ENCODE results near the gene FOSB. TPM values are rescaled to one million over a fixed set of nuclear protein-coding genes. Genes with fewer than 3 reads are reported as not detected.

The FOSB gene
- total and polyA plus RNA-seq, 9 of the 15 experiments (the other 6 are each of a cell fraction or from before 2014, with no cell fraction given): 0.11 to 2.7 (median 0.73) TPM

GRCh38 chr19:45467456-45468158, at the start of gene FOSB (continued):
- no peak for TF ChIP-seq MLLT1 (IDR thresholded peaks at IDR 0.05)
- no peak for TF ChIP-seq NR2C2 (CRISPR knock-in tag; IDR thresholded peaks at IDR 0.05)
- TF ChIP-seq NR2C2 (tag; IDR thresholded peaks at IDR 0.05): no peak
- peak; percentile 89 for TF ChIP-seq POLR2AphosphoS5 (IDR thresholded peaks at IDR 0.05; ENCODE audit: control insufficient read depth, insufficient read depth, low read depth, low read length)
- no peak for TF ChIP-seq MED1 (CRISPR knock-in tag; IDR thresholded peaks at IDR 0.05; ENCODE audit: borderline replicate concordance)
- no peak for TF ChIP-seq ZNF324 (CRISPR knock-in tag; IDR thresholded peaks at IDR 0.05)
- TF ChIP-seq PHF8 (IDR thresholded peaks at IDR 0.05; ENCODE audit: borderline replicate concordance, low read length): peak; percentile 22; the same call in 1 of the 2 replicates
- no peak for TF ChIP-seq ZNF699 (CRISPR knock-in tag; IDR thresholded peaks at IDR 0.05; ENCODE audit: insufficient replicate concordance)
- TF ChIP-seq HDAC6 (IDR thresholded peaks at IDR 0.05; ENCODE audit: low read depth, low read length): no peak
- no peak for TF ChIP-seq ZNF79 (CRISPR knock-in tag; IDR thresholded peaks at IDR 0.05; ENCODE audit: low read depth)
- TF ChIP-seq MXD1 (CRISPR knock-in tag; IDR thresholded peaks at IDR 0.05; ENCODE audit: borderline replicate concordance, poor library complexity, severe bottlenecking): no peak
- TF ChIP-seq ZNF12 (CRISPR knock-in tag; IDR thresholded peaks at IDR 0.05): no peak
- TF ChIP-seq ZBTB33 (CRISPR knock-in tag; IDR thresholded peaks at IDR 0.05): no peak
- peak; percentile 79 for TF ChIP-seq POLR2A (conservative IDR thresholded peaks at IDR 0.05)
- no peak for TF ChIP-seq UBTF (IDR thresholded peaks at IDR 0.05; ENCODE audit: borderline replicate concordance in 1 of 2, low read depth in 2 of 2, low read length in 2 of 2)
- TF ChIP-seq CHCHD3 (CRISPR knock-in tag; IDR thresholded peaks at IDR 0.05): no peak
- no peak for TF ChIP-seq KAT8 (IDR thresholded peaks at IDR 0.05; ENCODE audit: low read depth)
- no peak for TF ChIP-seq TSHZ1 (CRISPR knock-in tag; IDR thresholded peaks at IDR 0.05)
